Nephron progenitor cell (in vitro differentiated cells): Measurements from ENCODE around the gene SDCBP2.

Experiments
- DNase-seq: peaks from one replicate; pipeline ENCODE4 v3.0.0; 2021
- H3K27ac Mint-ChIP-seq: 2 replicates; pipeline ENCODE4 v1.8.0; 2021; ENCODE audit warnings: mild to moderate bottlenecking, moderate library complexity, mixed read lengths
- H3K27me3 Mint-ChIP-seq: 2 replicates; pipeline ENCODE4 v1.8.0; 2021; ENCODE audit warnings: mild to moderate bottlenecking, low read depth, mixed read lengths; ENCODE audit not compliant: poor library complexity
- H3K36me3 Mint-ChIP-seq: 2 replicates; pipeline ENCODE4 v1.8.0; 2021; ENCODE audit warnings: low read depth, mixed read lengths
- H3K4me1 Mint-ChIP-seq: 2 replicates; pipeline ENCODE4 v1.8.0; 2021; ENCODE audit warnings: mixed read lengths
- H3K4me3 Mint-ChIP-seq: 2 replicates; pipeline ENCODE4 v1.8.0; 2021; ENCODE audit warnings: mild to moderate bottlenecking, moderate library complexity, mixed read lengths
- H3K9me3 Mint-ChIP-seq: 2 replicates; pipeline ENCODE4 v1.8.0; 2021; ENCODE audit warnings: mild to moderate bottlenecking, moderate library complexity, mixed read lengths
- TF ChIP-seq, protein P1 (sequence below): fragments of 200-600 bp; sonication (generic); IDR thresholded peaks from 2 replicates; pipeline ENCODE4 v1.5.0; 2021; ENCODE audit warnings: antibody characterized with exemption

SDCBP2 gene

GRCh38 chr20:1320902-1321653 is 7.9 kb downstream of the SDCBP2 start:
- no peaks in the 10 kb centered on the region for H3K36me3 Mint-ChIP-seq
- H3K27me3 Mint-ChIP-seq: peaks cover 7% of the 10 kb centered on the region
- TF ChIP-seq, protein P1, sequence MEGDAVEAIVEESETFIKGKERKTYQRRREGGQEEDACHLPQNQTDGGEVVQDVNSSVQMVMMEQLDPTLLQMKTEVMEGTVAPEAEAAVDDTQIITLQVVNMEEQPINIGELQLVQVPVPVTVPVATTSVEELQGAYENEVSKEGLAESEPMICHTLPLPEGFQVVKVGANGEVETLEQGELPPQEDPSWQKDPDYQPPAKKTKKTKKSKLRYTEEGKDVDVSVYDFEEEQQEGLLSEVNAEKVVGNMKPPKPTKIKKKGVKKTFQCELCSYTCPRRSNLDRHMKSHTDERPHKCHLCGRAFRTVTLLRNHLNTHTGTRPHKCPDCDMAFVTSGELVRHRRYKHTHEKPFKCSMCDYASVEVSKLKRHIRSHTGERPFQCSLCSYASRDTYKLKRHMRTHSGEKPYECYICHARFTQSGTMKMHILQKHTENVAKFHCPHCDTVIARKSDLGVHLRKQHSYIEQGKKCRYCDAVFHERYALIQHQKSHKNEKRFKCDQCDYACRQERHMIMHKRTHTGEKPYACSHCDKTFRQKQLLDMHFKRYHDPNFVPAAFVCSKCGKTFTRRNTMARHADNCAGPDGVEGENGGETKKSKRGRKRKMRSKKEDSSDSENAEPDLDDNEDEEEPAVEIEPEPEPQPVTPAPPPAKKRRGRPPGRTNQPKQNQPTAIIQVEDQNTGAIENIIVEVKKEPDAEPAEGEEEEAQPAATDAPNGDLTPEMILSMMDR: no peak
- no peak for DNase-seq
- peak overlapping the region; percentile 57 for H3K27ac Mint-ChIP-seq
- peaks cover 51% of the 10 kb centered on the region for H3K4me1 Mint-ChIP-seq
- H3K4me3 Mint-ChIP-seq: no peak overlapping the region
- no peaks in the 10 kb centered on the region for H3K9me3 Mint-ChIP-seq

DNA sequence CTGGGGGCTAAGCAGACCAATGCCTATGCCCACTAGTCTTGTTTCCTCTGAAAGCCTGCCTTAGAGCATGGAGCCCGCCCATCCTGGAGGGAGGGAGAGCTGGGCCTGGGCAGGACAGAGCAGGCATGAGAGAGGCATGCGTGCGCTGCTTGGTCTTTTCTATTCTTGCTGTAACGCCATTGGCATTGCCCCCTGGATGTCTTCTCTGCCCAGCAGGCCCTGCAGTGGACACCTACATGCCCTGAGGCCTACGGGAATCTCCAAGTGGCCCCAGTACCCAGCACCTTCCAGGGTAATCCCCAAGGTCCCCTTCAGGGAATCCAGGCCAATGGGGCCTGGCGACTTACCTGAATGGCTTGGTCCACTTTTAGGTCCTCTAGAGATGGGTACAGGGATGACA is 8.9 kb downstream of the SDCBP2 start:
- no peak overlapping the region for H3K27ac Mint-ChIP-seq
- no peak overlapping the region for H3K4me3 Mint-ChIP-seq
- no peak for DNase-seq
- H3K4me1 Mint-ChIP-seq: peaks cover 51% of the 10 kb centered on the region
- TF ChIP-seq, protein P1: no peak
- peaks cover 7% of the 10 kb centered on the region for H3K27me3 Mint-ChIP-seq
- H3K9me3 Mint-ChIP-seq: no peaks in the 10 kb centered on the region
- H3K36me3 Mint-ChIP-seq: no peaks in the 10 kb centered on the region

GRCh38 chr20:1319462-1319861 is 9.5 kb downstream of the SDCBP2 start:
- DNase-seq: no peak
- H3K36me3 Mint-ChIP-seq: no peaks in the 10 kb centered on the region
- no peak overlapping the region for H3K4me3 Mint-ChIP-seq
- H3K27me3 Mint-ChIP-seq: peaks cover 7% of the 10 kb centered on the region
- TF ChIP-seq, protein P1: no peak
- peaks cover 51% of the 10 kb centered on the region for H3K4me1 Mint-ChIP-seq
- H3K27ac Mint-ChIP-seq: no peak overlapping the region
- no peaks in the 10 kb centered on the region for H3K9me3 Mint-ChIP-seq

GRCh38 chr20:1319051-1319450 is 9.9 kb downstream of the SDCBP2 start:
- Mint-ChIP-seq H3K27me3 (peaks cover 7% of the 10 kb centered on the region), H3K9me3 (no peaks in the 10 kb centered on the region), H3K27ac (no peak overlapping the region), H3K4me3 (no peak overlapping the region), H3K4me1 (peaks cover 52% of the 10 kb centered on the region), H3K36me3 (no peaks in the 10 kb centered on the region)
- TF ChIP-seq, protein P1: no peak
- DNase-seq: no peak

DNA sequence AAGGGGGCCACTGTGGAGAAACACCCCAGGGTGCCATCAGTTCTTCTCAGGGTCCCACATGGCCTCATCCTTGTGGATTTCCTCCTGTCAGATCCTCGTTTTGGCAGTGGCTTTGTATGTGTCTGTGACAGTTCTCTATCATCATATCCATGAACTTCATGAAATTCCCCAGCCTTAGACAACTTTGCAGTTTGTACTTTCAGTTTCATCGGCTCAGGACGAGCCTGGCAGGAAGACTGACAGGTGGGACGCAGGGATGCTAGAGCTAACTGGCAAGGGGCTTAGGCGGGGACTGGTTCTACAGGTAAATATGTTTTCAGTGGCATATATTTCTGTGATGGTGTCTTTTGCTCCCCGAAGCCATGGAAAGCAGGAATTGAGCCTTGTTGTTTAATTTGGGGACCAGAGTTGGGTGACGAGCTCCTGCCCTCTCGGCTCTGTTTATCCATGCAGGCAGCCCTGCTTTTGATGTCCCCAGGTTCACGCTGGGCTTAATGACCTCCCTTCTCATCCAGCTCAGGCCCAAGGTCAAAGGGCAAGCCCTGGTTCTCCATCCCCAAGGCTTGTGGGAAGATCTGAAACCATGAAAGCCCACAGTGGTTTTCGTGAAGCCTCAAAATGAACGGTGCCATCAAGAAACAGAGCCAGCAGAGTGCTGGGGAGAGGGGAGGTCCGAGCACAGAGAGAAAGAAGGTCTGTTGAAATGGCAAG is 11.2 kb downstream of the SDCBP2 start:
- peaks cover 49% of the 10 kb centered on the region for H3K4me1 Mint-ChIP-seq
- TF ChIP-seq, protein P1: no peak
- no peak for DNase-seq
- peaks cover 9% of the 10 kb centered on the region for H3K27me3 Mint-ChIP-seq
- H3K36me3 Mint-ChIP-seq: no peaks in the 10 kb centered on the region
- H3K27ac Mint-ChIP-seq: no peak overlapping the region
- no peaks in the 10 kb centered on the region for H3K9me3 Mint-ChIP-seq
- peak overlapping the region; percentile 47 for H3K4me3 Mint-ChIP-seq
